Trophoblast cell (in vitro differentiated cells and primary cell): ENCODE results near the gene PUM2.

Experiments used
- DNase-seq, 2 donors: peaks; one replicate each; pipeline ENCODE4 v3.0.0-alpha.2; 2016
- H2AFZ ChIP-seq: 2 replicates; pipeline ENCODE4 v1.6.1; 2013; ENCODE audit warnings: low read length, moderate library complexity, mild to moderate bottlenecking; ENCODE audit not compliant: insufficient read depth, poor library complexity
- H2AK5ac ChIP-seq: 2 replicates; pipeline ENCODE4 v1.6.1; 2013; ENCODE audit warnings: mild to moderate bottlenecking, low read length
- H2BK120ac ChIP-seq: 2 replicates; pipeline ENCODE4 v1.6.1; 2013; ENCODE audit warnings: low read length, mild to moderate bottlenecking, moderate library complexity; ENCODE audit not compliant: insufficient read depth, poor library complexity
- H2BK12ac ChIP-seq: 2 replicates; pipeline ENCODE4 v1.6.1; 2013; ENCODE audit warnings: mild to moderate bottlenecking, low read length, moderate library complexity
- H2BK5ac ChIP-seq: 2 replicates; pipeline ENCODE4 v1.6.1; 2013; ENCODE audit warnings: low read length, low read depth, moderate library complexity, mild to moderate bottlenecking; ENCODE audit not compliant: poor library complexity
- H3K14ac ChIP-seq: 2 replicates; pipeline ENCODE4 v1.6.1; 2013; ENCODE audit warnings: mild to moderate bottlenecking, low read length
- H3K18ac ChIP-seq: 2 replicates; pipeline ENCODE4 v1.6.1; 2013; ENCODE audit warnings: mild to moderate bottlenecking, low read length
- H3K23ac ChIP-seq: 2 replicates; pipeline ENCODE4 v1.6.1; 2013; ENCODE audit warnings: low read length
- H3K27ac ChIP-seq: 2 replicates; pipeline ENCODE4 v1.5.1; 2013; ENCODE audit warnings: low read depth, mild to moderate bottlenecking, inconsistent platforms, low read length, moderate library complexity
- H3K27me3 ChIP-seq: 2 replicates; pipeline ENCODE4 v1.6.1; 2013; ENCODE audit warnings: inconsistent platforms, mild to moderate bottlenecking, low read length, moderate library complexity; ENCODE audit not compliant: insufficient read depth
- H3K36me3 ChIP-seq, 2 experiments: 1 replicate in 1 of 2; 2 replicates in 1 of 2; pipeline ENCODE4 v1.6.1; 2013; ENCODE audit warnings: low read length in 2 of 2, mild to moderate bottlenecking in 2 of 2, moderate library complexity in 1 of 2; ENCODE audit not compliant: insufficient read depth in 2 of 2, control insufficient read depth in 1 of 2
- H3K4ac ChIP-seq: 2 replicates; pipeline ENCODE4 v1.6.1; 2013; ENCODE audit warnings: low read depth, mild to moderate bottlenecking, low read length, moderate library complexity
- H3K4me1 ChIP-seq, 2 experiments: 1 replicate in 1 of 2; 2 replicates in 1 of 2; pipeline ENCODE4 v1.6.1; 2013; ENCODE audit warnings: low read length in 2 of 2, mild to moderate bottlenecking in 2 of 2, moderate library complexity in 1 of 2; ENCODE audit not compliant: insufficient read depth in 2 of 2, control insufficient read depth in 1 of 2
- H3K4me2 ChIP-seq: 2 replicates; pipeline ENCODE4 v1.6.1; 2013; ENCODE audit warnings: inconsistent platforms, mild to moderate bottlenecking, low read length, moderate library complexity
- H3K4me3 ChIP-seq: 2 replicates; pipeline ENCODE4 v1.5.1; 2013; ENCODE audit warnings: mild to moderate bottlenecking, low read depth, low read length, inconsistent platforms
- H3K79me1 ChIP-seq: one replicate; pipeline ENCODE4 v1.6.1; 2013; ENCODE audit warnings: low read length
- H3K79me2 ChIP-seq: 2 replicates; pipeline ENCODE4 v1.6.1; 2013; ENCODE audit warnings: low read length, mild to moderate bottlenecking; ENCODE audit not compliant: control insufficient read depth, insufficient read depth, poor library complexity
- H3K9ac ChIP-seq: 2 replicates; pipeline ENCODE4 v1.6.1; 2013; ENCODE audit warnings: mild to moderate bottlenecking, low read length
- H3K9me3 ChIP-seq: 2 replicates; pipeline ENCODE4 v1.6.1; 2013; ENCODE audit warnings: low read depth, mild to moderate bottlenecking, control low read depth, inconsistent platforms, low read length; ENCODE audit not compliant: insufficient read depth
- H4K12ac ChIP-seq: 2 replicates; pipeline ENCODE4 v1.6.1; 2013; ENCODE audit warnings: low read depth, mild to moderate bottlenecking, low read length, moderate library complexity
- H4K8ac ChIP-seq: 2 replicates; pipeline ENCODE4 v1.6.1; 2013; ENCODE audit warnings: low read depth, mild to moderate bottlenecking, low read length, moderate library complexity
- H4K91ac ChIP-seq: one replicate; pipeline ENCODE4 v1.6.1; 2013; ENCODE audit warnings: low read depth, mild to moderate bottlenecking, low read length, moderate library complexity
- WGBS: extraction: QIAGEN DNeasy Blood & Tissue Kit; methylation state at CpG from one replicate; pipeline ENCODE4 v1.1.7; 2013; ENCODE audit warnings: missing lambda C conversion rate; ENCODE audit not compliant: insufficient read length, insufficient coverage; ENCODE audit errors: extremely low coverage; 5-methylcytosine and 5-hydroxymethylcytosine counted together

The PUM2 gene

GRCh38 chr2:20264629-20265028, 86.0 kb downstream of the PUM2 start:
- Histone ChIP-seq H3K18ac (no peak overlapping the region), H4K8ac (no peak overlapping the region), H3K4me3 (no peak overlapping the region), H3K36me3 (peaks cover 8 to 13% of the 10 kb centered on the region in 2 experiments), H3K4me1 (no peaks in the 10 kb centered on the region), H2BK120ac (no peak overlapping the region), H3K9me3 (no peaks in the 10 kb centered on the region), H2AK5ac (no peak overlapping the region), H2BK12ac (no peak overlapping the region), H3K4me2 (no peak overlapping the region), H3K4ac (no peak overlapping the region), H3K79me1 (no peaks in the 10 kb centered on the region), H4K91ac (no peak overlapping the region), H2AFZ (no peak overlapping the region), H3K14ac (no peak overlapping the region), H3K27me3 (no peaks in the 10 kb centered on the region), H3K9ac (no peak overlapping the region), H4K12ac (no peak overlapping the region), H3K23ac (no peak overlapping the region), H3K27ac (no peak overlapping the region), H3K79me2 (no peaks in the 10 kb centered on the region), H2BK5ac (no peak overlapping the region)
- no CpG with 5 or more reads among the region's 2 CpGs for WGBS
- no peak for DNase-seq

GRCh38 chr2:20257411-20257810, 93.2 kb downstream of the PUM2 start:
- no peak overlapping the region for H3K23ac ChIP-seq
- no peak overlapping the region for H2BK5ac ChIP-seq
- no peak overlapping the region for H3K9ac ChIP-seq
- no peaks in the 10 kb centered on the region for H3K79me2 ChIP-seq
- no peak for DNase-seq
- no peak overlapping the region for H3K4me3 ChIP-seq
- no peak overlapping the region for H2AFZ ChIP-seq
- H4K91ac ChIP-seq = no peak overlapping the region
- no peak overlapping the region for H2BK120ac ChIP-seq
- no peaks in the 10 kb centered on the region for H3K79me1 ChIP-seq
- no peak overlapping the region for H3K4ac ChIP-seq
- no peak overlapping the region for H3K27ac ChIP-seq
- H3K27me3 ChIP-seq = no peaks in the 10 kb centered on the region
- peaks cover 19 to 25% of the 10 kb centered on the region in 2 experiments for H3K36me3 ChIP-seq
- no peak overlapping the region for H3K18ac ChIP-seq
- no peak overlapping the region for H4K8ac ChIP-seq
- H3K14ac ChIP-seq = no peak overlapping the region
- no peaks in the 10 kb centered on the region for H3K9me3 ChIP-seq
- no peak overlapping the region for H4K12ac ChIP-seq
- no peaks in the 10 kb centered on the region for H3K4me1 ChIP-seq
- no peak overlapping the region for H2AK5ac ChIP-seq
- no peak overlapping the region for H3K4me2 ChIP-seq
- WGBS = no CpG with 5 or more reads among the region's 1 CpG
- no peak overlapping the region for H2BK12ac ChIP-seq

GRCh38 chr2:20254731-20255130, 95.9 kb downstream of the PUM2 start:
- no peak overlapping the region for H3K18ac ChIP-seq
- no peaks in the 10 kb centered on the region for H3K79me1 ChIP-seq
- no peaks in the 10 kb centered on the region for H3K4me1 ChIP-seq
- no peak overlapping the region for H2AK5ac ChIP-seq
- H3K27ac ChIP-seq = no peak overlapping the region
- H2AFZ ChIP-seq = no peak overlapping the region
- H3K79me2 ChIP-seq = no peaks in the 10 kb centered on the region
- H2BK12ac ChIP-seq = no peak overlapping the region
- no peak overlapping the region for H3K4me2 ChIP-seq
- no peak overlapping the region for H2BK120ac ChIP-seq
- no peak overlapping the region for H2BK5ac ChIP-seq
- no peaks in the 10 kb centered on the region for H3K27me3 ChIP-seq
- H3K14ac ChIP-seq = no peak overlapping the region
- H3K23ac ChIP-seq = no peak overlapping the region
- H3K4ac ChIP-seq = no peak overlapping the region
- H3K4me3 ChIP-seq = no peak overlapping the region
- H4K12ac ChIP-seq = no peak overlapping the region
- peaks cover 15 to 22% of the 10 kb centered on the region in 2 experiments for H3K36me3 ChIP-seq
- DNase-seq = peak; percentile 51 to 90
- no peak overlapping the region for H4K91ac ChIP-seq
- WGBS = no CpG with 5 or more reads among the region's 4 CpGs
- H4K8ac ChIP-seq = no peak overlapping the region
- no peaks in the 10 kb centered on the region for H3K9me3 ChIP-seq
- no peak overlapping the region for H3K9ac ChIP-seq

GRCh38 chr2:20250436-20250835, 100.2 kb downstream of the PUM2 start:
- H4K8ac ChIP-seq = no peak overlapping the region
- no peak overlapping the region for H3K9ac ChIP-seq
- DNase-seq = no peak
- no peaks in the 10 kb centered on the region for H3K27me3 ChIP-seq
- H3K4me3 ChIP-seq = no peak overlapping the region
- H2AK5ac ChIP-seq = no peak overlapping the region
- no peaks in the 10 kb centered on the region for H3K4me1 ChIP-seq
- H3K79me1 ChIP-seq = no peaks in the 10 kb centered on the region
- no peak overlapping the region for H3K14ac ChIP-seq
- no peak overlapping the region for H3K4me2 ChIP-seq
- no peak overlapping the region for H4K12ac ChIP-seq
- H3K9me3 ChIP-seq = no peaks in the 10 kb centered on the region
- no peak overlapping the region for H4K91ac ChIP-seq
- H3K79me2 ChIP-seq = no peaks in the 10 kb centered on the region
- H2BK5ac ChIP-seq = no peak overlapping the region
- H3K23ac ChIP-seq = no peak overlapping the region
- no peak overlapping the region for H2BK120ac ChIP-seq
- peaks cover 21 to 35% of the 10 kb centered on the region in 2 experiments for H3K36me3 ChIP-seq
- H3K4ac ChIP-seq = no peak overlapping the region
- no peak overlapping the region for H3K18ac ChIP-seq
- H2AFZ ChIP-seq = no peak overlapping the region
- no peak overlapping the region for H2BK12ac ChIP-seq
- H3K27ac ChIP-seq = no peak overlapping the region
